ENCODE measurements around the gene IL17RD.

Gene IL17RD

DNA sequence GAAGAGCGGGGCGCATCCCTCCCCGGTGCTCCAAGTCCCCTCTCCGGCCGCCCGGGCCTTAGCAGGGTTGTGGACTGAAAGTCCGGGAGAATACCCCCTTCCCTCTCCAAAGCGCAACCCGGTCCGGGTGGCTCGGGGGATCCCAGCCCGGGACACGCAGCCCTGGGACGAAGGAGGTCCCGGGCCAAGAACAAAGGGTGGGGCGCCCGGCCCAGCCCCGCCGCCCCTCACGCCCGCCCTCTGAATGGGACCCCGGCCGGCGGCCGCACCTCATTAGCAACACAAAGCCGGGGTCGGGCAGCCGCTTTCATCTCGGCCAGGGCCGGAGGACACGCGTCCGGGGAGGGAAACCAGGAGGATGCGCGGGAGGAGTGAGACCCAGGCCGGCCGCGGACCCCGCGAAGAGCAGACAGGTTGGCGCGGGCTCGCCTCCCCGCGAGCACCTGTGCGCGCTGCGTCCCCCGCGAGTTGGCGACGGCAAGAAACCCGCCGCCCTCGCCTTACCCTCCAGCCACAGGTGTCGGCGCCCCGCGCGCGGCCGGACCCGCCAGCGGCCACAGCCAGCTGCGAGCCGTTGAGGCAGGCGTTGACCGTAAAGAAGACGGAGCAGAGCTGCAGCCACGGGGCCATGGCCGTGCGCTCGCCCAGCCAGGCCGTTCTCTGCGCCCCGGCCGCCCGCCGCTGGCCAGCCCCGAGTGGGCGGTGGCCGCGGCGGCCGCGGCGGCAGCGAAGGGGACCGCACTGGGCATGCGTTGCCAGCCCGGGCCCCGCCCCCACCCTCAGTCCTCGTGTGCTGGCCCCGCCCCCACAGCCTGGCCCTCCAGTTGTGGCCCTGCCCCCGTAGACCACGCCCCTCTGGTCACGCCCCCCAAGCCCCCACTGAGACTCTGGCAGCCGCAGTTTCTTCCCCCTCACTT is at the start of gene IL17RD:
Gene IL17RD (minus strand): TSS at position 697 of the 917 bp plus-strand sequence. CDS start 67 bp downstream, at position 630.
- DNase-seq = peak; percentile 56 to 66

DNA sequence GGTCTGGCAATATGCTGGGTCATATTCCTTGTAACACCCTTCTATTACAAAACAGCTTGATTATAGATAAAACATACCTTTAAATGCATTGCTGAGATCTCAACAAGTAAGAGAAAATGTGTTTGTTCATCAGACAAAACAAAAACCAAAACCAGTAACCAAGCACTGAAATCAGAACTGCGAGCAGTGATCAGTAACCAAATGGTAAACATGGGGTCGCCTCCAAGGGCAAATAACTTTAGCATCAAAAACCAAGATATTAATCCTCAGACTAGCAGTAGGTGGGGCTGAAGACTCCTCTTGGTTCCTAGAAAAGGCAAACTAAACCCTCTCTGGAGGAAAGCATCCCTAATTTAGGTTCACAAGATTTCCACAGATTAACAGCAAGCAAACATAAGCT is 41.3 kb upstream of the IL17RD start:
- DNase-seq = no peak

DNA sequence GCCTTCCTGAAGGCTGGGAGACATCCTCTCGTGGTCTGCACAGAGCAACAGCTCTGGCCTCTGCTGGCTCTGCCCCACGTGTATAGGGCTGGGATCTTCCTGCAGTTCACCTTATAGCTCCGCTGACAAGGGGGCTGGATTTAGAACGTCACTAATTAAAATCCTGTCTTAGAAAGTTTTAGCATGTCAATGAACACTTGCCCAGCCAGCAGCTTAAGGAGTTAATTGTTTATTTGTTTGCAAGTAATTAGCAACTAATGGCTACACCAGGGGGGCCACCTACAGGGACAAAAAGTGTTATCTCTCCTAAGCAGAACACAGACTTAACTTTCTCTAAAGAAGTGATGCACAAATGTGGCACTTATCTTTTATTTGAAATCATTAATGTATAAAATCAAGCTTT is 34.7 kb upstream of the IL17RD start, which contains the start of gene HESX1:
Gene HESX1 (minus strand): TSS at position 84 of the 403 bp plus-strand sequence. CDS start 60 bp downstream, at position 24.
- DNase-seq = no peak

DNA sequence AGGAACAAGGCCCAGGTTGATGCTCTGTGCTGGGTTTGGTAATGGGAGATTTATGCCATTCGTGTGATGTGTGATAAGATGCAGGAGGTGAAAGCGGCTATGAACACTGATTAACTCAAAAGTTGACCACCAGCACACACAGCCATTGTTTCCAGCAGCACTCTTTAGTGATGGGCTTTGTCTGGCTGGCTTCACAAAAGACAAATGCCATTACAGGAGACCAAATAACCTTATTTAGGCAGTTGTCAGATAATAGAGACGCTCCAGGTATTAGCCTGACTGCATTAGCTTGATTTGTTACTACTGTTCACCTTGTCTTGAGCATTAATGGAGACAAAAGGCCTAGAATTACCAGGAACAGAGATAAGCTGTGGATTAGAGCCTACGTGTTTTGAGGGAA is 29.5 kb upstream of the IL17RD start:
- DNase-seq = no peak

DNA sequence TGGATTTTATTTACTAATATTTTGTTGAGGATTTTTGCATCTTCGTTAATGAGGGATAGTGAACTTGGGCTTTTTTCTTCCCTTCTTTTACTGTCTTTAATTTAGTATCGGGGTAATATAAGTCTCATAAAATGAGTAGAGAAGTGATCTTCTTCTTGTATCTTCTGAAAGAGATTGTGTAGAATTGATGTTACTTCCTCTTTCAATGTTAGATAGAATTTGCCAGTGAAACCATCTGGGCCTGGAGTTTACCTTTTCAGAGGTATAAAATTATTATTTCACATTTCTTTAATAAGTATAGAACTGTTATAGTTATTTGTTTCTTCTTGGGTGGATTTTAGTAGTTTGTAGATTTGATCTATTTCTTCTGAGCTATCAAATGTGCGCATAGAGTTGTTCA is 26.9 kb upstream of the IL17RD start:
- no peak for DNase-seq

DNA sequence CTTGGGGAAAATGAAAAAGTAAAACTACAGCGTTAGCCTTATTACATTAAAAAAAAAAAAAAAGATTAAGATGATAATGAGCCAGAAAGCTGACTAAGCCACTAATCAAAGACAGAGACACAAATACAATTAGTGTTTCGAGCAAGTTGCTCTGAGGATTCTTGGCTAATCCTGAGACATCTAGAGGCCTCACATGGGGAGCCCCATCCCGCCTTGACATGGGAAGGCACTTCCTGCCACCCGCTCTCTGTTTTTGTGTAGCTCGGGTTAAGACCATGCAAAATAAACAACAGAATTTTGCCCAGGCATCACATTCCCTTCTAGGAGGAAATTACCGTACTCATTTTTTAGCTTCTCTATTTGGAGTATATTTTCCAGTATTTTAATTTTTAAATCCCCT is 19.4 kb upstream of the IL17RD start:
- no peak for DNase-seq

DNA sequence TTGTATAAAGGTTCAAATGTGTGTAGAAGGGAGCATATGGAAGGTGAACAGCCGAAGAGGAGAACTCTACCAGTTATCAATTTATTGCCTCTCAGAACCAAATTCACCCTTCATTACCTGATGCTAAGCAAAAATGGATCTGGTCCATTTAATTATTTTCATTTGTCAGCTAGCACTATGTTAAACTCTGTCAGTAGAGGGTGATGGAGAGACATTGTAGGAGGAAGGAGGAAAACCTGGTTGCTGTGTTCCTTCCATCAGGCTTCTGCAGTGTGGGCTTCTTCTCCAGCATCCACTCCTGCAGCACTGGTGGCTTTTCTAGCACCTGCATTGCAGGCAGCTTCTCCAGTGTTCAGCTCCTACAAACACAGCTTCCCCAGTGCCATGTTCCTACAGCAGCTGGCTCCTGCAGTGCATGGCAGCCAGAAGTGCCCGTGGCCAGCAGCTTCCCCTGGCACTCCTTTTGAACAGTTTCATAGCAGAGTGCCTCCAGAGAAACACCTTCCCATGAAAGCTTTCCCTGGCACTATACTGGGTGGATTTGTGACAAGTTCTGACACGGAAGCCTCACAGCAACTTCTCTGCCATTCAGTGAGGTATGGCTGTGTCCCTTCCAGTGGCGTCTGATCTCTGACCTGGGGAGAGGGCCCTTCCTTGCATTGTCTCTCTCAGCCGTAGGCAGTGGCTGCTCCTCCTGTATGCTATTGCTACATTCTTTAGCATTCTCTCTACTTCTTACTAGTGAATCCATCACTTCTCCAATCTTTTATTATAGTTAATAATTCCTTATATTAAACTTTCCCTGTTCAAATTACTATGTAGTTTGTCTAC is 14.6 kb upstream of the IL17RD start:
- DNase-seq = no peak

DNA sequence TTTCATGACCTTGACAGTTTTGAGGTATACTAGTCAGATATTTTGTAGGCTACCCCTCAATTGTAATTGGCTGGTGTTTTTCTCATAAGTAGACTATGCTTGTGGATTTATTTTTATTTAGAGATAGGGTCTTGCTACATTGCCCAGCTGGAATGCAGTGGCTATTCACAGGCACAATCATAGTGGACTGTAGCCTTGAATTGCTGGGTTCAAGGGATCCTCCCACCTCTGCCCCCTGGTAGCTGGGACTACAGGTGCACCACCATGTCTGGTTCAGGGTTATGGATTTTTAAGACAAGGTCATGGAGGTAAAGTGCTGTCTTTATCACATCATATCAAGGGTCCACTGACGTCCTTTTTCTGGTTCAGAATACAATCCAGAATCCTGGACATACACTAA is 10.9 kb upstream of the IL17RD start:
- DNase-seq = no peak

DNA sequence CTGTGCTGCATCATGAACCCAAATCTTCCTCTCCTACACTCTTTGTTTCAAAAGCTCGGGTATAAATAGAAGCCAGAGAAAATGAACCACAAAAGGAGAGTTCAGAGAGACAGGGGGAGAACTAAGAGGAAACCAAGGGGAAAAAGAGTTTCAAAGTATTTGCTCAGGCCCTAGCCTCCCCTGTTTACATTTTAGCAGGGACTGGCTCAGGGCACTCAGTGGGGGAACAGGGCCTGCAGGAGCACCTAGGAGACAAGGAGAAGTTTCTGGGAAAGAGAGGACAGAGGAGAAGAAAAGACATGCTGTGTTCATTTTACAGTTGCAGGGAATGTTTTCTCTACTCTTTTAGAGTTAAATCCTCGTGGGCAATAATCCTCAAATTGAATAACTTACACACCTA is 8.5 kb upstream of the IL17RD start:
- no peak for DNase-seq

DNA sequence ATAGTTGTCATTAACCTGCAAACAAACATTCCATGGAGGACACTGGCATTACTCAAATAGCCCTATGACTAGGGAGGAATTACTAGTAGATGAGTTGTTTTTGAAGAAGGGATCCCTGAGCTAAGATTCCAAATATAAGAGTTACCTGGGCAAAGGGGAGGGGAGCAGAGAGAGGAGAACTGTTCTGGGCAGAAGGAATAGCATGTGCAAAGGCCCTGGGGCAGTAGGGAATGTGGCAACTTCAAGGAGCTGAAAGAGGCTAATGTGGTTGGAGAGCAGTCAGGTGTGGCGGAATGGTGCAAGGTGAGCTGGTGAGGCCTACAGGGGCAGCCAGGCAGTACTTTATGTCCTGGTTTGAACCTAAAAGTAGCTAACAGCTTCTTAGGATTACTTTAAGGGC is 5.8 kb upstream of the IL17RD start:
- DNase-seq = no peak

DNA sequence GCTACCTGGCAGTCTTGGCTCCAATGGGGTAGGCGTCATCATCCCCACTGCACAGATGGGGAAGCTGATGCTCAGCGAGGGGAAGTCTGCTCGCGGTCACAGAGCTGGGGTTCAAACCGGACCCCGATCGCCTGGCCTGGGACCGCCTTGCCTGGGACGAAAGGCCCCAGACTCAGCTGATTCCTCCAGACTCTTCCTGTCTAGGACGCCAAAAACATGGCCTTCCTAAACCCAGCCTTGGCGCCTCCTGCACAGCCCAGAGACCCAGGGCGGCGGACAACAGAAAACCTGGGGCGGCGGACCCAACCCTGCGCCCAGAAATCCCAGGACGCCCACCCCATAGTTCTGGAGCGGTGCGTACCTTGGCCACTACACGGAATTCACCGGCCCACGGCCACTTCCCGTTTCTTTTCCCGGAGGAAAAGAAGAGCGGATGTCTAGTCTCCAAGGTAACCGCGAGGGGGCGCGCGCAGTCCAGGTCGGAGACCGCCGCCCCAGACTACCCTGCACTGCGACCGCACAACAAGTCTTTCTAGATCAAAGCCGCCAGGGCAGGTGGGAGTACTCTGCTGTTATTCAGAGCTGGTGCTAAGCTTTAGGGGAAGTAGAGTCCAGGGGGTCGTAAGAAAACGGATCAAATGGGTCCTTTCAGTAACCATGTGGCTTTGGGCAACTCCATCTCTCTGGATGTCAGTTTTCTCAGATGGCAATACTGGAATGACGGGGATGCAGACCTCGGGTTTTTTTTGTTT is 4.9 kb upstream of the IL17RD start:
- DNase-seq = peak; percentile 26 to 66

DNA sequence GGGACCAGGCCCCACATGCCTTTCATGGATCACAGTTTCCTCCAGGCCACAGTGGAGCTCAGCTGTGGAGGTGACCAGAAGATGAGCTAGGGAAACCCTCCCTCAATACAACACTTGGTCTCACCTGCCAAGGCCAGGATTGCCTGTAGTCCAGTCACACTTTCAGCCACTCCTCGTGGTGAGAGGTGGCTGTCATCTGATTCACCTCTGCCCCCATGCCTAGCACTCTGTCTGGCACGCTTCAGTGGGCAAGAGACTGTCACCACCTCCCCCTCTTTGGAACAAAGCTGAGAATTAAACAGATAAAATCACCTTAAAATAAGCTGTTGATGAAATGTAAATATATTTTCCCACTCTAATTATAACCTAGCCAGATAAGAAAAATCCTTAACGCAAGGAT is 4.0 kb upstream of the IL17RD start:
- DNase-seq = no peak

DNA sequence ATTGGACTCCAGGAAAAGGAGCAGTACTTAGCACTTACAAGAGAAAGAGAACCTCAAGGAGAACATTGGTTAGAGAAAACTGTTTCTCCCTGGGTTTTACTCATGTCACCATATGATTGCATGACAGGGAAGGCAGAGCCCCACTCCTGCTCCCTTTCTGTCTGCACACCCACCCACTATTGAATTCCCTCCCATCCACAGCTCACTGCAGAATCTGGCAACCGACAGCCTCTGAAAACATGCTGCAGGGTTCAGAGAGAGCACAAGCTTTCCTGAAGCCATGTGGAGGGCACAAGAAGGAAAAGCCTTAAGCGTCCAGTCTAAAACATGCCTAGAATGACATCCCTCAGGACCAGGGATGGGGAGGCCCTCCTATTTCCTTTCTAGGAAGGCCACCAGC is 3.0 kb upstream of the IL17RD start:
- no peak for DNase-seq

DNA sequence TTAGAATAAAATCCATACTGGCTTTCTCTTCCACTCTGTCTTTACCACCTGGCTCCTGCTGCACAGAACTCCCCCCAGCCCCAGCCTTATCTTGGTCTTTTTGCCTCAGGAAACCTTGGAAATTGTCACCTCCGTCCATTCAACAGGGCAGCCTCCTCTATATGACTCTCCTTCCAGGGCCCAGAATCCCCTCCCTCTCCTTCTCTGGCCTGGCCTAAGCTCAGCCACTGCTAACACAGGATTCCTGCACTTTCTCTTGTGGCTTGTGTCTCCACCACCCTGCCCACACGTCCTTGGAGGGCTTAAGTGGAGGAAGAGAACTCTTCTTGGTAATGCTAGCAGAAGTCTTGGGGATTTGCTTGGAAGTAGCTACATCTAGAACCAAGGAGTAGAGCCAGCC is 1.5 kb upstream of the IL17RD start:
- no peak for DNase-seq

DNA sequence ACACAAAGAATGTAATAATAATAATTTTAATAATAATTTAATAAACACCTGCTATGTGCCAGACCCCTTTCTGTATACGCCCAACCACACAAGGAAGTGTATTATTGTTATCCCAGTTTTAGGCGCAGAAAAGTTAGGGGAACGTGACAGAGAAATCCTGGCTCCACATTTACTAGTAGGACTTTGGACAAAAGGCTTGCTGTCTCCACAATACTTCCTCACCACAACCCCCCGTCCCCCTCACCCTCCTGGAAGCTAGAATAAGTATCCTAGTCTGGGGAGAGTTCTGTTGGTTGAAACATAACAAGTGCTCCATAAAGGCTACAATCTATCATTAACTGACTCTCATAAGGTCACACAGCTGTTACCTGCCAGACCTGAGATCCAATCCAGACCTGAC is 488 bp upstream of the IL17RD start:
- DNase-seq = no peak

DNA sequence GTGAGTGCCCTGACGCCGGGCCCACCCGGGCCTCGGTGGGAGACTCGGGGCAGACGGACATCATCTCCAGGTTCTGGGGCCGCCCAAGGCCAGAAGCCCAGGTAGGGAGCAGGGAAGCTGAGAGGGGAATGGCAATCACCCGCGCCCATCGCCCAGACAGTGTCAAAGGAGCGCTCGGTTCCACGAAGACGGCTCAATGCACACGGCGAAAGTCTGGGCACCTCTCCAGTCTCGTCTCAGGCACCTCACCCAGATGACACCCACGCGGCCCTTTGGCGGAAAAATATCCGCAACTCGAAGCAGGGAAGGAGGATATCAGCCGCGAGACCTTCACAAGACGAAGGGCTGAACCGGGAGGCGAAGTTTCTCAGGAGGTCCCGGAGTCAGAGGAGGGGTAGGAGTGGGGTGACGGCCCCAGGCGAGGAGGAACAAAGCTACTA is 916 bp downstream of the IL17RD start:
- DNase-seq = no peak

DNA sequence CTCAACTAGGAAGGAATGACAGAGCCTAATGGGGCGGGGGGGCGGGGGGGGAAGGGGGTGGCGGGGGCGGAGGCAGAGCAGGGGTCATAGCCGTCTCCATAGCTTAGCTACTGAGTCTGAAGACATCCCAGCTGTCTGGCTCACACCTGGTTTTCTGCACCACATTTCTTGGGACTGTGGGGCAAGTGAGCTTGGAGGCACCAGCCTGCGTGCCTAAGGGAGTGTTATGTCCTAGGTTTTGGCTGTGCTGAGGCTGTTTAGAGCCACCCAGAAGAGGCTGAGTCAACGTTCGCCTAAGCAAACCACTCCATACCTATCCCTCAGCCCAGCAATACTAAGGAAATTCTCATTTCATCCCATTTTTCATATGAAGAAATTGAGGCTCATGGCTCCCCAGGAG is 1.4 kb downstream of the IL17RD start:
- DNase-seq = no peak

DNA sequence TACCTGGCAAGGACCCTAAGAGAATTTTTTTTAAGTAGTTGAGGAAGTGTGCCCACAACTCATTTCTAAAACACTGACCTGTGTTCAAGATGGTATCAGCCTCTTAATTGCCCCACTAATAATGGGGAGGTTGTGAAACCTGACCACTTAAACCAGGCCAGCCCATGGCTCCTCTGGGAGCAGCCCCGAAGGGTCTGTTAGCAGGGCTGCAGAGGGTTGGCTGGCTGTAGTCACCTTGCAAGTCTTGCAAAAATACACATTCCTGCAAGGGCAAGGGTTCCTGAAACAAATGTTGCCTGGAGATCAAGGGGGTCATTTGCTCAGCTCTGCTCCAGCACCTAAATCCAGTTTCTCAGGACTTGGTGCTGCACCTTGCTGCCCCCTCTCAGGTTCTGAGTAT is 3.2 kb downstream of the IL17RD start:
- no peak for DNase-seq

DNA sequence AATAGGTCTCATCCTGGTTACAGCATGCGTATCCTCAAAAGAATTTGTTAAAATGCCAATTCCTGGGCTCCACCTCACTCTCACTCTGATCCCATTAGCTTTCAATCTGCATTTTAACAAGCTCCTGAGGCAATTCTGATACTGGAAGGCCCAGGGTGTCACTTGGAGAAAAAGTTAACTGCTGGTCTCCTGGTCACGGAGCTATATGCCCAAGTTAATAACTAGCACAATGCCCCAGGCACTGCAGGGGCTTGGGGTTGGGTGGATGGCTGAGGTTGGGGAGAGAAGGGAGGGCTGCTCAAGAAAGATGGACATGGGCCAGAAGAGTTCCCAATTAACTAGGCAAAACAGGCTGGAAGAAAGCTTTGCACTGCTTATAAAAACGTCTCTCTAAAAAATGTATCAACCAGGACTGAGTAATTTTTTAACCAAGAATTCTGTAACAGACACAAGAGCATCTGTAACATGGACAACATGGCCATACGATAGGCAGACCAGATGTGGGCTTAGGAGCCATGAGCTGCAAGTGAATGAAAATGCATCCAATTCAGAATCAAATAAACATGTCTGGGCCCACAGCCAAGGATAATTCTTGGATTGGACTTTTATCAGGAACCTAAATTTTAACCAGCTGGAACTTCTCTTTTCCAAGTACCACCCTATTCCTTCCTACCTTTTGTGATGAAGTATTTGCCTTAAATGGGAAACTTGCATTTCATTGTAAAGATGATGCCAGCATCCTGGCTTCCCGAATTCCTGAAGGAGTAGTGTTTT is 4.2 kb downstream of the IL17RD start:
- no peak for DNase-seq

DNA sequence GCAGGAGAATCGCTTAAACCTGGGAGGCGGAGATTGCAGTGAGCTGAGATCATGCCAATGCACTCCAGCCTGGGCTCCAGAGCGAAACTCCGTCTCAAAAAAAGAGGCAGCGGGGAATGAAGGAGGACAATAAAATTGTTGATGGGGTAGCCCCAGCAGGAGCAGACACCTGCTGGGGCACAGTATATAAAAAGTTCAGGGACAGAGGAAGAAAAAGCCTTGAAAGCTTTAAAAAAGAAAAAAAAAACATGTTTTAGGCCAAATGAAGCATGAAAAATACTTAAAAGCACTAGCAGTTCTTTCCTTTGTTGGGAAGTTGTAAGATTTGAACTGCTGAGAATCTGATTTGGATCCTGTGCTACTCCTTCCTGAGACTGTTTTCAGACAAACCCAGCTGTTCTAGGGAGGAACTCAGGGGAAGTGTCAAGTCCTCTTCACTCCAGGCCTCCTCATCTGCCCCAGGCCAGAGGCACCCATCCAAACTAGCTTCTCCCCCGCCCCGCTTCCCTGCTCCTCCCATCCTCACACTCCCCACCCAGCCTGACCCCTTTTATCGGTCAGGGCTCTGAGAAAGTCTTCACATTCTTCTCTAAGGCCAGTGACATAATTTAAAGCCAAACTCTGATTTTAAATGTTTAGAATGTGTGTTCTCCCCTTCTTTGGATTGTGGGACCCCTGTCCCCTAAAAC is 4.9 kb downstream of the IL17RD start:
- no peak for DNase-seq
